HG03039 (cell line): ENCODE results near the gene DLX1.
"Not testable (repeated sequence)": the region's sequence is repeated elsewhere in the genome, so short reads cannot be mapped to it uniquely, and the experiment has no call there.

Source experiments
- ATAC-seq: cut with Tn5 transposase; IDR thresholded peaks from one replicate; pipeline ENCODE4 v1.9.1; 2021; ENCODE audit warnings: mild to moderate bottlenecking, moderate library complexity; ENCODE audit not compliant: unreplicated experiment

Gene DLX1

DNA sequence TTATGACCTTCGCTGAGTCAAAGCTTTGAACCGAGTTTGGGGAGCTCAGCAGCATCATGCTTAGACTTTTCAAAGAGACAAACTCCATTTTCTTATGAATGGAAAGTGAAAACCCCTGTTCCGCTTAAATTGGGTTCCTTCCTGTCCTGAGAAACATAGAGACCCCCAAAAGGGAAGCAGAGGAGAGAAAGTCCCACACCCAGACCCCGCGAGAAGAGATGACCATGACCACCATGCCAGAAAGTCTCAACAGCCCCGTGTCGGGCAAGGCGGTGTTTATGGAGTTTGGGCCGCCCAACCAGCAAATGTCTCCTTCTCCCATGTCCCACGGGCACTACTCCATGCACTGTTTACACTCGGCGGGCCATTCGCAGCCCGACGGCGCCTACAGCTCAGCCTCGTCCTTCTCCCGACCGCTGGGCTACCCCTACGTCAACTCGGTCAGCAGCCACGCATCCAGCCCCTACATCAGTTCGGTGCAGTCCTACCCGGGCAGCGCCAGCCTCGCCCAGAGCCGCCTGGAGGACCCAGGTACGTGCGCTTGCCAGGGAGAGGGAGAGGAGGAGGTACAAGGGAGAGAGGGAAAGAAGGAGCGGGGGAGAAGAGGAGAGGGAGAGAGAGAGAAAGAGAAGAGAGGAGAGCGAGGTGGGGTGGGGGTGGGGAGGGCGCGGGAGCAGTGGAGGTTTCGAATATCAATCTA lies at the start of gene DLX1:
TSS of gene DLX1 (plus strand) at position 48 of the 700 bp plus-strand sequence. CDS start at position 219, 171 bp downstream.
- peak; percentile 5 for ATAC-seq

DNA sequence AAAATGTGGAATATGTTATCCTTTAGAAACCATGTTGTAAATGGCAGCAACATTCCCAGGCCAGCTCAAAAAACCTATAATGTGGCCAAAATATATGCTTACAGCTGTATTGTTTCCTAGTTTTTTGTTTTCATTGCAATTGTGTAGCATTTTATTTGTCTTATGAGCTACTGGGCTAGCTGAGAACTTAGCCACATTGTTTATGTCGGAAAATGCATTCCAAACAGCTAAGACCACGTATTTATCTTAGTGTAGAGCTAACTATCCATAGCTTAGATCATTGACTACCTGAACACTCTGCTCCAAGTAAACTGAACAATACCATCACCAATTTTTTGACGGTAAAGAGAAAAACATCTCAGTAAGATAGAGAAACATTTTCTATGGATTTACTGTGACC lies 47.2 kb upstream of the DLX1 start:
- ATAC-seq: no peak

DNA sequence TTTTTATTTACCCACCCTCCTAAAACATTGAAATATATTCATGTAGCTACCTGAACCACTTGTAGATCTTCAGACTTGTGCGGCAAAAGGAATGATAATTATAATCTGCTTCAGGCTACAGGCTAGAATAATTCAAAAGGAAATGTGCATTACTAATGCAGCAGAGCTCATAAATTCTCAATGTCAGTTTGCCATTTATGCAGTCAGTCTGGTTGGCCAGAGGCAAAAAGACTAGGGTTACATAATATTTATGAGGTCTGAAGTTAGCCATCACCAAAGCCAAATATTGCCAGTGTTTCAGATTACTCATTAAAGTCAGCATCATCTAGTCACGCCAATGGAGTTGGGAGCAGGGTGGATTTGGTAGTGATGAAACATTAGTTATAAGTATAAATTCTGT lies 46.7 kb upstream of the DLX1 start:
- ATAC-seq: no peak

DNA sequence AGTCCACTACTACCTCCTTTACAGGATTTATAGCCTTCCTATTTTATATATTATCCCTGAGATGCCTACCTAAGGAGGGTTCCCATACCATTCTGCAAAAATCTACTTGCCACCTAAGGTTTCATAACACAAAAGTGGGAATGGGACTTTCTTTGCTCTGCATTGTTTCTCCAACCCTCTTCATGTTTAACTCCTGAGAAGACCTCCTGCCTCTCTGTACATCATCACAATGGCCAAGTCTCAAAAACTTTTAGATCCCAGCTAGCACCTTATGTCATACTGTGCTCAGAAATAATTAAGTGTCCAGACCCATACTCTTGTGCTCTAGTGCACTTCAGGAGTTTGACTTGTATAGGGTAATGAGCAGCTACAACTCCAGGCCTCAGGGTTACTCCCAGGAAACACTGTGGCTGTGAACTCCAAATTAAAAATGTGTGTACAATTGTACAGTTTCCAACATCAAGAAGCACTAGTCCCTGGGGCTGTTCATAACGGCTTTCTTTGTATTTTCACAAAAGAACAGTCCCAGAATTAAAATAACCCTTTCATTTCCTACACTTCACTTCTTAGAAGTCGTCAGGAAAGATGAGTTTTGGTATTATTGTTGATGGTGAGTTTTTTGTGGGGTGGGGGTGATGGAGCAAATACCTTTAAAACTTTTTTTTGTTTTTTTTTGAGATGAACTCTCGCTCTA lies 46.1 kb upstream of the DLX1 start:
- ATAC-seq: no peak

DNA sequence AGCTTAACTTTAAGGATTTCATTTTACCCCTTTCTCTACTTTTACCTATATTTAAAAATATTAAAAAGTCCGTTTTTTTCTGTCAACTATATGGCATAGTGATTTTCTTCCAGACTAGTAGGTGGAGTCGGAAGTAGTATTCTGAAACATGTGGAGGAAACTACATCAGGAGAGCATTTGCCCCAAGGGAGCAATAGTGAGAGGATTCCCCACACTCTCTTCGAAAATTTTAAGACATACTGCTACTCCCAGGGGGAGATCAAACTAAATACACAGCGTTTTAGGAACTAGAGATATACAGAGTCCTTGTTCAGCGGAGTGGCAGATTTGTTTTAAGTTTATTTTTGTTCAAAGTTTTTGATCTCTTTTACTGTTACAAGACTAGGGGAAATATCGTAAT lies 45.0 kb upstream of the DLX1 start:
- no peak for ATAC-seq

DNA sequence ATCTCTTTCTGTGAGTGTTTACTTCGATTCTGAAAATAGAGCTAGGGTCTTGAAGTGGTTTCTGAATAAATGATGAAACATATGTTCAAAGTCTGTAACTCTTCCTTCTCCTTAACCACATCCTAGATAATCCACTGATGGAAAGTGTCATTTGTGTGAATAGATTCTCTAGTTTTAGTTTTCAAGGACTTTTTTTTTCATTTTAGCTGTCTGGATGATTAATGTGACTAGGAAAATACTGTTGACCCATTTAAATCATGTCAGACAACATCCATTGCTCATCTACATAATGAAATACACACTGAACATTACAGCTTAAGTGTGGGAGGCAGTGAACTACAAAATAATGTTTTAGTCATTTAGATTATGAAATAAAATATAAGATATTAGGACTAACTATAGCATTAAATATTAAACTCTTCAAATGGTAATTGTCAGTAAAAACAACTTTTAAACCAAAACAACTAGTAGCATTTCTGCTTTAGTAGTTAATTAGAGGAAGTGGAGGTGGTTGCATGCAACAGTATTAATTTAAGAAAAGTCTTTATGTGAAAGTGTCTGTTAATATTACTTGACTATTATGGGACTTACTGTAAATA lies 39.1 kb upstream of the DLX1 start:
- ATAC-seq: no peak

DNA sequence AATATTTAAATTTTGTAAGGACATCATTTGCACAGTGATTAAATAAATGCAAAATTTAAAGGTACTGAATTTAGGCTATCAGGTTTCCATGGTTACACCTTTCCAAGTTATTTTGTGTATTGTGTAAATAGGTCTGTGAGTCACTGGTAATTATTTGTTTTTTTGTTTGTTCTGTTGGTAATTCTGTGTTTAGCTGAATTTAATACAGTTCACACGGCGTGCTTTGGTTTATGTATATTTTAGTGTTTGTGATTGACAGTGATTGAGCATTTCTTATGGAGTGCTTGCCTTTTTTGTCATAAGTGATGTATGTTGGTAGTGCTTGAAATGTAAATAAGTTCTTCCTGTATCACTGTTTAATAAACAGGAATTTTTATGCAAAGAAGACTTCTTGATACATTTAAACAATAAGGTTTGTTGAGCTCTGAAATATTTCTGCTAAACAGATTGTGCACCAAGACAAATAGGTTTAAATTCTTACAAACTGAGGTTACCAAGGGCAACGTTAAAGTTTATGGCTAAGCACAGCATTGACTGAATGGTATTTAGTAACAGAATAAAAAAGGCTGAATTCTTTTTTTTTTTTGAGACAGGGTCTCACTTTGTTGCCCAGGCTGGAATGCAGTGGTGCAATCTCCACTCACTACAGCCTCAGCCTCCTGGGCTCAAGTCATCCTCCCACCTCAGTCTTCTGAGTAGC lies 38.3 kb upstream of the DLX1 start:
- ATAC-seq: no peak

DNA sequence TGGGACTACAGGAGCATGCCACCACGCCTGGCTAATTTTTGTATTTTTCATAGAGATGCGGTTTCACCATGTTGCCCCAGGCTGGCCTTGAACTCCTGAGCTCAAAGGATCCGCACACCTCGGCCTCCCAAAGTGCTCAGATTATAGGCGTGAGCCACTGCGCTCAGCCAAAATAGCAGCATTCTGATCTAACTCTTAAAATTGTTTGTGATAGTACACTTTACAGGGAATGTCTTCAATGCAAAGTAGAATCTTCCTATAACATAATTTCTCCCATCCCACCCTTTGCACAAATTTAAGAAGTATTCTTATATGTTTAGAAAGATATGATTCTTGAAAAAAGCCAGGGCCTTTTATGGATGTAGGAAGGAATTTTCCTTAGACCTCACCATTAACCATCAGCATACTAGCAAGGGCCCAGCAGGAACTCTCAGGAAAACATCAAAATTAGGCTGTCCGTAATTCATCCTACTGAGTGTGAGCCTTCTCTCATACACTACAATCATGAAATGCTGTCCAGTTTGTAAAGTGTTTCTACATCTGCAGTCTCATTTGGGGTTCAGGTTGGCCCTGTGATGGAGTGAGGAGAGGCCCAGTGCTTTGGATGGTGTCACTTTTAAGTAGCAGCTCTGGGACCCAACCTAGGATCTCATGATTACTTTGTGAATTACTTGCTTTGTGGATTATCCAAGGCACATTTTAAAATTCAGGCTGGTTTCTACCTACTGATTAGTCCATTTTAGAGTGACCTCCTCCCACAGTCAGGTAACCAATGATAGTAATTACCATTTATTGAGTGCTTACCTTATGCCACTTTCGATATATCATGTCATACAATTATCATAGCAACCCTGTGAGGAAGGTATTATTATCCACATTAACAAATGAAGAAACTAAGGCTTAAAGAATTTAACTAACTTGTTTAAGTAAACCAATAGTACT lies 37.5 kb upstream of the DLX1 start:
- ATAC-seq: no peak

DNA sequence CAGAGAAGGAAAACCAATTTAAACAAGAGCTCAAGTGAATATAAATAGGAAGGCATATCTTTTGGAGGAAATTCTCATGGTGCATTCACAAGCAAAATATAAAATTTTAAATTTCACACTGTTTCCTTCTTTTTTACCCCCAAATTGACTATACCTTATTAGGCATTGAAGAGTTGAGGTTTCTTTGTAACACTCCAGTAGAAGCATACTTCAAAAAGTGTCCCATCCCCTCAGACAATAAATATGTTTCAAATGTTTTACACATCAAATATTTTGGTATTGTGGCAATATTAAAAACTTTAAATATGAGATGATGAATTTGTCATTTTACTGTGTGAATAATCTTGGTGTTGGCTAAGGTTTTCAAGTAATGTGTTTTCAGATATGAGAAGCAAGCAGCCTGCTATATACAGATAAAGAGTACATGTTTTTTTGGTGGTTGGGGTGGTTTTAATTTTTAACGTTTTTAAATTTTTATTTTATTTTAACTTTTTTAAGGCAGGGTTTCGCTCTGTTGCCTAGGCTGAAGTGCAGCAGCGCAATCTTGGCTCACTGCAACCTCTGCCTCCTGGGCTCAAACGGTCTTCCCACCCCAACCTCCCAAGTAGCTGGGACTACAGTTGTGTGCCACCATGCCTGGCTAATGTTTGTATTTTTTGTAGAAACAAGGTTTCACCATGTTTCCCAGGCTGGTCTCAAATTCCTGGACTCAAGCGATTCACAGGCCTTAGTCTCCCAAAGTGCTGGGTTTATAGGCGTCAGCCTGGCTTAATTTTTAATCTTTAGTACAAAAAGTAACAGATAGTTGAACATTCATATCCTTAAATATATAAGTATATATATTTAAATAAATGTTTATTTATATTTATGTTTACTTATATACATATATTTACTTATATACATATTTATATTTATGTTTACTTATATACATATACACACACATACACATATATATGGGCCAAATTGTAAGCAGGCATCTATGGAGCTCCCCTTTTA lies 36.5 kb upstream of the DLX1 start:
- ATAC-seq: no peak

DNA sequence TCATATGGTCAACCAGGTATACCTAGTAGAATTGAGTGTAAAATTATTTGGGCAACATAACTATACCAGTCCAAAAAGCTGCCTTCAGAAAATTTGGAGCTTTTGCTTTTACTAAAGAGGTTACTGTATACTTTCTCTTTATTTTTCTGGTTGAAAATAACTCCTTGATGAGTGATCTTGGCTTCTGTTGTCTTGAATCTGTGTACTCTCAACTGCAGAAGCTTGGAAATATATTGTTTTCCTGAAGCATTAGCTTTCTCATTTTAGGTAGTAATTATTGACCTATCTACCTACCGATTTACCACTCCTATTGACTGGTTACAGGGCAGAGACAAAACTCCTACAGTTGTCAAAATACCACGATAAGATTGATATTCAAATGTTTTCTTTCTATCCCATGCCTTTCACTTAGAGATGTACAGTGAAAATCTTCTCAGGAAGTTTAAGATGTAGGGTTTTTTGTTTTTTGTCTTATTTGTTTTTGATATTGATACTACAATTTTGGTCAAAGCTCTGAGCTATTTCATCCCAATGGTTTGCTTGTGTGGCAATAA lies 35.7 kb upstream of the DLX1 start:
- ATAC-seq: no peak

DNA sequence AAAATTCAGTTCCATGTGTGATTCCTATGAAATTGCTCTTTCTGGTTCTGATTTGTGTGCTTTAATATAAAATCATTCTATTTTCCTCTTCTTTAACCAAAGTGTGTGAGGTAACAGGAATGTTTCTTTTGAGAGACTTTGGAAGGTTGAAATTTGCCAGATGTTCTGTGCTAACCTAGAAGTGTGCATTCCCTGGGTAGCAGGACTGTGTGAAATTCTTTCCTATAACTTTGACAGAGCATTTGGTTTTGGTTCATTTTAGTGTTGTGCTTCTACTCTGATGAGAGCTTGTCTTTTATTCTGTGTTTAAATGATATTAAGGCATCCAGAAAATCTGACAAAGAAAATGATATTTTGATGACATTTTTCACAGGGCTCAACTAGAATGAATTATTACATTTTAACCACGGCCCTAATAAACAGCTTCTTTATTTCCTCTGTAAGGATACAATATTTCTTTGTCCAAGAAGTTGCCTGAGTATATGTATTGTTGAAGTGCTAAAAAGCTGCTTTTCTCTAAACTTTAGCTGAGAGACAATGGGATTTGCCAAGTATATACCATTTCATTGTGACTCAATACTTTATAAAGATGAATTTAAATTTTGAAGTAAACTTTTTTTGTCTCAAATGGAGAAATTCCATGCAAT lies 34.7 kb upstream of the DLX1 start:
- ATAC-seq: no peak

DNA sequence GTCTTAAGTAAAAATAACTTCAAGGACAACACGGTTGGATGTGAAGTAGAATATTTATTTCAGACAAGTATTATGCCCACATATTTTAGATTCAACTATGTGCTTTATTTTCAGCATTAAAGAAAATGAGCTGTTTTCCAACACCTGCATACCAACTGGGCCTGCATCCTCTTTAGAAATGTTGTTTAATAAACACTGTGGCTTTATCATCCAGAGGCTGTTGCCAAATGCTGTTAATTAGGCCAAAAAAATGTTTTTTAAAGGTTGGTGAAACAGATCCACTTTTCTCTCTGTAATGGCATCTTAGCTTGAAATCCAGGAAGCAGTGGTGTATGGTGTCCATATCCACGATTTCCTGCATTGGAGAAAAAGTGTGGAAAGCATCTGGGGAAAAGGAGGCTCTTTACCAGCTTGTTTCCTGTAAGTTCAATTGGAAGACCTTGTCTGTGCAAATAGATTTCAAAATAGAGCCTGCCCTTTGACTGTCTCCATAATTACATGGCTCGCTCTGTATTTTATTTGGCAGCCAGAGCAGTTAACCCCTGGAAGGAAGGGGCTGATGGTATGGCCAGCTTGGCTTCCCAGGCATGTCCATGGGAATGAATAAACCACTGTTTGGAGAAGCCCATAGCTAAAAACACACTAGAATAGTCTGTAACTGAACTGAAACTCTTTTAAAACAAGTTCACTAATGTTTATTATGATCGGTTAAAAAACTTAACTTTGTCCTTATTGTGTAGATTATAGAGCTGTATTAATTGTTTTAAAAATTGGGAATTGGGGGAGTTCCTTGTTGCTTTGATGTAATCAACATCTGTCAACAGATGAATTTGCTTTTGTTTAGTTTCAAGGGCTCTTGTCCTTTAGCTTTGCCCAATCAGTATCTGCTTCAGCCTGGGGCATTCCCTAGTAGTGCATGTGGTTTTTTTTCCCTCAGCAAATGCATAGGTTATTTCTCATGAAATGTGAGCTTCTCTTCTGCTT lies 33.0 kb upstream of the DLX1 start:
- no peak for ATAC-seq

DNA sequence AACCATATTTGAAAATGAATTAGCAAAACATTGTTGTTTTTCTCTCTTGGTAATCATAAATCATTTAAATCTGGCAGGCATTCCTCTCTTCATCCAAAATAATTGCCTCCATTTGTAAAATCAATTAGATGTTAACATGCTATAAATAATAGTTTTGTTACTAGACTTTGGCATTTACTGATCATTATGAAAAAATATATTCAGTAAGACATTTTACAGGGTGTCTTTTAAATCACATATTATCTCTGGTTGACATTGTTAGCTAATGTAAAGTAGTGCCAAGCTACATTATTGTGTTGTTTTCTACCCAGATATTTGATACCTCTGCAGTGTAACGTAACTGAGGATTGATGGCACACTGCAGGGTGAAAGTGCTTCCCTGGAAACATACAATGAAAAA lies 31.8 kb upstream of the DLX1 start:
- no peak for ATAC-seq

DNA sequence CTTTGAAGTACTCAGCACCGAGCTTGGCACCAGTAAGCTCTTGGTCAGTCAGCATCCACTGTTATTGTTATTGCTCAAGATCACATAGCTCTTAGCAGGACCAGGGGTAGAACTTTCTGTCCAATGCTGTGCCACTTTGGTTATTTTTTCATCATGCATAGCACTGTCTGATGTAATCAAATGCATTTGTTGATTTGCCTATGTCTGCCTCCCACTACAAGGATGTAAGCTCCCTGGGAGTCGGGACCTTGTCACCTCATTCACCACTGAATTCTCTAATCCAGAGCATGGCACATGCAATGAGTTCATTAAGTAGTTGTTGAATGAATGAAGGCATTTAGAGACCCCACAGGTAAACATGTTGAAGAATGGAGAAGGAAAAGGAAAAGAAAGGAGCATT lies 29.0 kb upstream of the DLX1 start:
- no peak for ATAC-seq

DNA sequence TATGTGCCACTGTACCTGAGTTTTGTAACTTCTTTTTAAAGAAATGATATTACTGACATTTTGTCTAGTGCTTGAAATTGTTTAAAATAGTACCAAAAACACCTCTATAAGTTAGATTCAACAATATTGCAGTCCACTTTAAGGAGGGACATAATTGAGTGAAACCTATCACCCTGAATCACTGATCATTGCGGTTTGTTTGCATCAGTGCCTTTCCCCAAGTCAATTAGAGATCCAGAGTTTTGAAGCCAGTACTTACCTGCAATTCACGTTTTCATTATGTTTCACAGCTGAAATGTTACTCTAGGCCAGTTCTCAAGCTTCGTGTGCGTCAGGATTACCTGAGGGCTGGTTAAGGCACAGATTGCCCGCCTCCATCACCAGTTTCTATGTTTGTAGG lies 26.6 kb upstream of the DLX1 start:
- no peak for ATAC-seq

DNA sequence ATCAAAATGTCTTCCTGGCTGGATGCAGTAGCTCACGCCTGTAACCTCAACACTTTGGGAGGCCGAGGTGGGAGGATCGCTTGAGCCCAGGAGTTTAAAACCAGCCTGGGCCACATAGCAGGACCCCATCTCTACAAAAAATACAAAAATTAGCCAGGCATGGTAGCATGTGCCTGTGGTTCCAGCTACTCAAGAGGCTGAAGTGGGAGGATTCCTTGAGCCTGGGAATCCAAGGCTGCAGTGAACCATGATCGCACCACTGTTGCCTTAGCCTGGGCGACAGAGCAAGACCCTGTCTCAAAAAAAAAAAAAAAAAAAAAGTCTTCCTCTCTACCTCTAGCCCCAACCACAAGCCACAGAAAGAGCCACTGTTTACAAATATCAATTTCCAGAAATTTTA lies 25.2 kb upstream of the DLX1 start:
- ATAC-seq: not testable (repeated sequence)

DNA sequence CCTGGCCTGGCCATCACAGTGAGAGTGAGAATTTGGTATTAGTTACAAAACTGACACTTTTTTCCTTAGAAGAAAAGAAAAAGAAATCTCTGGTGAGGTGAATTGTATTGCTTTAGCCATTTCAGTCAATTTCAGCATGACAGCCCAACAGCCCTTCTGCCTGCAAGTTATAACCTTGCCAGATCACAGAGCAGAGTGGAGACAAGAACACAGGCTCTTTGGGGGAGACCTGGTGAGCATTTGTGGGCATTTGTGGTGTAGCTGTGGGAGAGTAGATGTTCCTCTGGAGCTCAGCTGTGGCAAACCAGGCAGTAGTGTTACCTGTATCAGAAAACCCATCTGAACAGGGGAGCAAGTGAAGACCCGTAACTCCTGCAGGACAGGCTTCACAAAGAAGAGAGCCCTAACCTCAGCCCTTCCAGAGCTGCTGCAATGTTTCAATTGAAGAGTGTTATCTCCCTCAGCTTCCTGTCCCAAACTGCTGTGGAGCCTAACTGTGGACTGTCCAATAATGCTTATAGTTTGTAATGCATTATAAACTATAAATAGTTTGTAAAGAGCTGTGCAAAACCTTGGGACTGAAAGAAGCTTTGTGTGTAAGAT lies 22.8 kb upstream of the DLX1 start:
- no peak for ATAC-seq
